Activated CD8-positive, alpha-beta memory T cell treated with anti-CD3 and anti-CD28 coated beads, Interleukin-2, amount 50 U/mL, for 4 hours (primary cell): ENCODE data around the gene ICA1.
A peak's percentile ranks its signal among the peaks of the same experiment; 100 is the strongest.
"Not testable (repeated sequence)": the region's sequence is repeated elsewhere in the genome, so short reads cannot be mapped to it uniquely, and the experiment has no call there.

Experiments
- DNase-seq: peaks from one replicate; pipeline ENCODE4 v3.0.0-alpha.2; 2020

Gene ICA1

DNA sequence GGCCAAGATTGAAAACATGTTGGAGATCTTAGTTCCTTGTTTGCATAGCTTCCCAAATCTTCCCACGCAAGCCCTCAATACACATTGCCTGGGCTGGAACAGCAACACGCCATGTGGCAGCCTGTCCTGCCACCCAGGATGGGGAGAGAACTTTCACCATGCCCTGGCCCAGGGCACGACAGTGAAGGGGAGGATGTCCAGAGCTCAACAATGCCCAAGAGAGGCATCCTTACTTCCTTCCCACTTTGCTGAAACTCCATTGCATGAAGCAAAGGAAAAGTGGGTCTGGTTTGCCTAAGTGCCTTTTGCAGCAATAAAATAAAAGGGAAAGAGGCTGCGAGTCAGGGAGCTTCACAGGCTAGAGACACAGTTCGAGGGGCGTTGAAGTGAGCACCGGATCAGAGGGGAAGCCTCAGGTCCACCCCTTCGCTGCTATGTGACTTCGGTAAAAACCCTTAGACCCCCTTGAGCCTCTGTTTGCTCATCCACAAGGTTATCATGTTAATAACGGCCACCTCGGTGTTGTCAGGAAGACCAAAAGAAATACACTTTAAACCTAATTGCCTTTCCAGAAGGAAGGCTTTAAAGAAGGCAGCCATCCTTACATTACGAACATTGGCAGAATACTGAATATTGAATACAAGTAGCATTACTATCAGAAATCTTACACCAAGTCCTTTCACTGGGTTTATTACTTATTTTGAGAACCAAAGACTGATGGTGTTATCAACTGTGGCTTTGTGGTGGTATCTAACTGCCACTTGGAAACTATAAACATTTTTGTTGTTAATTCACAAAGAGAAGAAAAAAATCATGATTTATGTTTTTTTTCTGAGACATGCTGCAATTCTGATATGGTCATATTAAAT is 133.3 kb downstream of the ICA1 start:
- DNase-seq, result no peak

DNA sequence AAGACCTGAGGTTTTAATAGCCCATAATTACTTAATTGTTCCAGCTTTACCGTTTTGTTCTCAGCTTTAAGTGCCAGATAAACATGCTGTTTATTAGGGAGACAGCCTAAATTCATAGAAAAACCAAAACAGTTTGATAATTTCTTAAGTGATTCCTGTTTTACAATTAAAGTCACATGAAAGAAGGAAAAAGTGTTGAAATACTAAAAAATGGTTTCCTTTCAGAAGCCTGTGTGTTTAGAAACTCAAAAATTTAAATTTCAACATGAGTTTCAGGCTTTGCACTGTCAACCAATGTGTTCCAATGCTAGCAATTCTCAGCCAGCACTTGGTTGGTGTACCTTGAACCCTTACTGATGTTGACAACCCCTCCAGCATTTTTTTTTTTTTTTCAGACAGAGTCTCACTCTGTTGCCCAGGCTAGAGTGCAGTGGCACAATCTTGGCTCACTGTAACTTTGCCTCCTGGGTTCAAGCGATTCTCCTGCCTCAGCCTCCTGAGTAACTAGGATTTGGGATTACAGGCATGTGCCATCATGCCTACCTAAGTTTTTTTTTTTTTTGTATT is 135.3 kb downstream of the ICA1 start:
- DNase-seq, result no peak

GRCh38 chr7:8125680-8126444 is 136.1 kb downstream of the ICA1 start:
- peak; percentile 66 for DNase-seq

- no peak for DNase-seq
Measured at GRCh38 chr7:8121243-8121642, 140.7 kb downstream of the ICA1 start.

GRCh38 chr7:8120390-8121058 is 141.4 kb downstream of the ICA1 start:
- no peak for DNase-seq

DNA sequence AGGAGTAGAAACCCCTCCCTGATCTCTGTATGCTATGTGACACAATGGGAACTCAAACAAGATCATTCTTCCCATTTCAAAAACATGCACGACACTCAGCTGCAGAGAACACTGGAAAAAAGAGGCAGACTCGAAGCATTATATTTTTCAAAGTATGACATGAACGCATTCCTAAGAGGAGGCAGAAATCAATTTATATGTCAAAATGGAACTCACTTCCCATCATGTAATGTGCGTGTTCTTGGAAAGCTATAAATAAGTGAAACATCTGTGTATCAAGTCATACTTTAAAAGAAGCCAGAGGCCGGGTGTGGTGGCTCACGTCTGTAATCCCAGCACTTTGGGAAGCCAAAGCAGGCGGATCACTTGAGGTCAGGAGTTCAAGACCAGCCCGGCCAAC is 142.7 kb downstream of the ICA1 start:
- no peak for DNase-seq

GRCh38 chr7:8117195-8117594 is 144.8 kb downstream of the ICA1 start:
- no peak for DNase-seq

DNA sequence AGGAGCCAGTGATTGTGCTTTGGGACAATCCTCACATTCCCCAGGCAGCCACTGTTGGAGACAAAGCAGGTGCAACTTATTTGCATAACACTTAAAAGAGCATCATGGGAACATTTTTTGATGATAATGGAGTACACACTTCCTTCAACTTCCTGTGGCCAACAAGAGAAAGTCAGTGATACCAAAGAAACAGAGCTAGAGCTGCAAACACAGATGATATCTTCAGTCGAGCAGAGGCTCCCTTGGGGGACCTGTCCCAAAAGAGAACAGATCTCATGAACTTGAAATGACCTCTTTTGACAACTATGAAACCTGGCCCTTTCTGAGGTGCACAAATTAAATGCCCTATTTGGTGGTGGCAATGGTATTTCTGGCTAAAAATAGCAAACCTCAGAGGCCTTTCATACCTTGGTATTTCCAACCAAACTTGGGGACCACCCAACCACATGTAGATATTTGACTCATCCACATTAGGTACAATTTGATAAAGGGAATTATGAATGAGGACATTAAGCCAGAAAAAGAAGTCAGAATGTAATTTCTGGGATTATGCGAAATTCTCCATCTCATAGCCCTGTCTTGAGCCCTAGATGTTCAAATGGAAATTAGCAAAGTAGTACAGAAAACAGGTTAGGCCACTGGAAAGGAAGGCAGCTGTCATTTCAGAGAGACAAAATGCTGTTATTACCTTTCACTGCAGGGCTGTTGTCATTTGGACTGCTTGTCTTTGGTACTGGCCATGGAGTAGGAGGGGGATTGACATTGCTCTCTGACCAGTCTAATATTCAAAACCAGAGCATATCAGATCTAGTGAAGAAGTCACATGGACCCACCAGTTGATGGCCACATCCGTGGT is 146.2 kb downstream of the ICA1 start:
- no peak for DNase-seq

DNA sequence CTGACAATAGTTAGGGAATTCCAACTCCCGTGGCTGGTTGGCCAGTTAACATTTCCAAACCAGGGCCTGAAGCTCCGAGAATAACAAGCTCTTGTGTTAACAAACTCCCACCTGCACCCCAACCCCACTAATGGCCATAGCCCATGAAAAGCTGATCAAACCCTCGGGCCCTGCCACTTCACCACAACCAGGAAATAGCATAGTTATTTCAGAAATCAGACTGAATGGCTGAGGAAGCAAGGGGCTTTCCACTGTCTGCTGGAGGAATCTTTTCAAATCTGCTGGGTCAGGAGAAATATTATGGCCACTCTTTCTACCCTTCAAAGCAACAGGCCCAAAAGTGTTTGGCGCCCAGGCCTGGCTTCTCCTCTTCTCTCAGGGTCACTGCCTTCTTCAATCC is 147.8 kb downstream of the ICA1 start:
- DNase-seq, result no peak

- DNase-seq, result no peak
Measured at GRCh38 chr7:8113184-8113583, 148.8 kb downstream of the ICA1 start.

DNA sequence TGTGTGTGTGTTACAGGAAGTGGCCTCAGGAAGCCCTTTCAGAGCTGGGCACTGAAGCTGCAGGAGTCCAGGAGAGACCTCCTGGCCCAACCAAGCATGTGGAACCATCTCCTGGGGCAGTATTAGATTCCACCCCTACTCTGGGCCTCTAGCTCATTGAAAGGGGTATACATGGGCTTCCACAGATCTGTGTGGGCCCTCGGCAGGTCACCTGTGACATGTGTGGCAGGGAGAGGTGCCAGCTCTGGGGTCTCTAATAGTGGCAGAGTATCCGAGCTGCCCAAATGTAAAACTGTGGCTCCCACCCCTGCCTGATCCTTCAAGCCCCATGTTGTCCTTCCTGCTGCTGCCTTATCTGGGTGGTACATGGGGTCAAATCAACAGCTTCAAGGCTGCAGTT is 149.3 kb downstream of the ICA1 start:
- no peak for DNase-seq

GRCh38 chr7:8111282-8111960 is 150.5 kb downstream of the ICA1 start:
- DNase-seq, result no peak

DNA sequence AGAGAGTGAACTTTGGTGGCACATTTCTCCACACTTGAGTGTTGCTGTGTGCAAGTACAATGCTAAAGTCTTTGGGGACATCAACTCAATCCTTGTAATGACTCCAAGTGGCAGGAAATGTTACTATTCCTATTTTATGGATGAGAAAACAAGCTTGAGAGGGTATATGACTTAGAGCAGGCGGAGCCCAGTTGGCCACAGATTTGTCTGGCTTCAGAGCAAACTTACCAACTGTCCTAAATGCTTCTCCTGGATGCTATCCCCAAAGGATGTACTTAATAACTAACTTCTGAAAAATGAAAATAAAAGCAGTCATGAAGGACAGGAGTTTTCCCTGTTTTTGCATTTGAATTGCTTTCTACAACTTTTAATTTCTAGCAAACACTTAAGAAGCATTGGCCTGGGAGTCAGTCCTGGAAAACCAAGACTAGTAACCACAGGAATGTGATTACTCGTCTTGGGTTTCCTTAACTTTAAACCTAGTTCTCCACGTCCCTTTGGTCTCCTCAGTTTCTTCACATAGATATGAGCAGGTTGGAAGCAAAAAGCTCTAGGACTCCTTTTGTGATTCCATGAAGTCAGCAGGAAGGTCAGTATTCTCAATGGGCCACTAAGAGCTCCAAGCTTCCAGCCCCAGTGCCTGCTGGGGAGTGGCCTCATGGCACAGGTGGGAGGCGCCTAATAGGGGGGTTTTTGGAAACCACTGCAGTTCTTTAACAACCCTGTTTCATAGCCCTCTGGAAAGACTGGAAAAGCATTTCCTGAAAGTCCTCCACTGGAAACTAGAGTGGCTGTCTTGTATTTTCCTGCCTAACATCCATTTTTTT is 152.6 kb downstream of the ICA1 start:
- no peak for DNase-seq

DNA sequence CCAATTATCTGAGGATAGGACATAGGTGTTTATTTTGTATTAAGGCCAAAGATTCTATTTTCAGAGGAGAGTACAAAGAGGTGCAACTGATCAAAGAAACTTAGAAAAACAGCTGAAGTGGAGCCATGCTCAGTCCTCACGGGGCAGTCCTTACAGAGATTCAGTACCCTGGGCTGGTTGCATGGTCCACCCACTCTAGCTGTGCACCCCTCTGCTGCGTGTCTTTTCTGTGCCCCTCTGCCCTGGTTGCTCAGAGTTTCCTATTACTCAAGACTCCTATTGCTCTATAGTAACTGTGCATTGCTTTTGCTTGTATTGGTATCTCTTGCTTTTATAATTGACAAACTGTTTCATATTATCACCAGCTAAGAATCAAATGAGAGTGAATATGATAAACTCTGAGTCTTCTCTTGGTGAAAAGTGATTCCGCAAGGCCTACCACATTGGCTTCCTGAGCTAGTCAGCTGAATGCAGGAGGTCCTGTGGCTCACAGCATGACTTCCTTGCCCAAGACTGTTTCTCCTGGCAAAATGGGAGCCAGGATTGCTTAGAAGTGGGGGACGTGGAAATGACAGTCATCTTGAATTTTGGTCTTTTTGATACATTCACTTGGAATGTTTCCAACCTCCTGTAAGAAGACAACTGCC is 156.4 kb downstream of the ICA1 start:
- DNase-seq, result peak; percentile 31

DNA sequence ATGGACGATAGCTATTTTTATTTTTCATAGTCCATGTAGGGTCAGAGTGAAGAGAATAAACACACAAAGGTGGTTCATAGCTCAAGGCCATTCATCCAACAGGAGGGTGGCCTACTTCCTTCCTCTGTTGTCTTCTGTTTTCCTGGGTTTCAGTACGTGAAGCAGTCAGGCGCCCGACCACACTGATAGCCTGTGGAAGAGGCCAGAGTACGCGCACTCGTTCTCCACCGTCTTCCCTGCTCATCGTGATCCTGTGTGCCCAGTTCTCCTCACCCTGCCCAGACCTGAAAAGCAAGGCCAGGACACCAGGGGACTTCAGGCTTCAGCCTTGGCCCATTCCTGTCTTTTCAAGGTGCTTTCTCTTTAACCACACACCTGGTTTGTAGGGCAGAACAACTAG is 158.7 kb downstream of the ICA1 start:
- no peak for DNase-seq

DNA sequence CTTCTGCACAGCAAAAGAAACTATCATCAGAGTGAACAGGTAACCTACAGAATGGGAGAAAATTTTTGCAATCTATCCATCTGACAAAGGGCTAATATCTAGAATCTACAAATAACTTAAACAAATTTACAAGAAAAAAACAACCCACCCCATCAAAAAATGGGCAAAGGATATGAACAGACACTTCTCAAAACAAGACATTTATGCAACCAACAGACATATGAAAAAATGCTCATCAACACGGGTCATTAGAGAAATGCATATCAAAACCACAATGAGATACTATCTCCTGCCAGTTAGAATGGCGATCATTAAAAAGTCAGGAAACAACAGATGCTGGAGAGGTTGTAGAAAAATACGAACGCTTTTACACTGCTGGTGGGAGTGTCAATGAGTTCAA is 160.7 kb downstream of the ICA1 start:
- not testable (repeated sequence) for DNase-seq

DNA sequence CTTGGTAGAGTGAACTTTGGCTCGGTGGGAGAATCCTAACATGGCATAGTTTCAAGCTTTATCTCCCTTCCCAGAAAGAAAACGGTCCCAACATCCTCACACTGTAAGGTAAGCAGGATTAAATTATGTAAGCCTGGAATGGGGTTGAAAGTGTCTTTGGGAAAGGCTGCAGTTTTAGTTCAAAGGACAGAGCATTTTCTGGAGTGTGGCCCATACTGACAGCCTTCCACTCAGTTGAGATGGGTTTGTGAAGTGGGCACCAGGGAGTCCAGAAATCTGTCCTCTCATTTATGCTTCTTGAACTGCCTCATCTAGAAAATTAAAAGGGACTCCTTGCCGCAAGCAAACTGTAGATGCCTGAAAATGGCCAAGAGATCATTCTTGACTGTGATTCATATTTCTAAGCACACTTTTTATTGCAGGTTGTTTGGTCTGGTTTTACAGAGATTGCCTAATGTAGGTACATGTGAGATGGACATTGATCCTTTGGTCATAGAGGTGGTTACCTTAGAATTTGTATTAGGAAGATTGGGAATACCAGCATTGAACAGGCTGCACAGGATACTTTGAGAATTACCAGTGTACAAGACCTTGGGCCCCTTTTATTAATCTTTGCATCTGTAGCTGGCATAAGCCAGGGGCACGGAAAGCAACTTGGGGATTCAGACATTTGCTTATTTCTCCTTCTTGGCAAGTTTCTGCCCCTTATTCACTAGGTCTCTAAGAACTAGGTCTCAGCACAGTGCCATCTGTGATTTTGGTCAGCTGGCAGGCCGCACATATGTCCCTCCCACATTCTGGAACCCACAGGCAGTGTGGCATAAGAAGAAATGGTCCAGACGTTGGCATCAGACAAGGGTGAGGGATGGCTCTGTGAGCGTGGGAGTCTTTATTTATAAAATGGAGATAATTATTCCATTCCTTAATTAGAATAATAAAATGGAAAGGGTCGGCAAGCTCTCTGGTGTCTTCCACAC is 167.5 kb downstream of the ICA1 start:
- no peak for DNase-seq

DNA sequence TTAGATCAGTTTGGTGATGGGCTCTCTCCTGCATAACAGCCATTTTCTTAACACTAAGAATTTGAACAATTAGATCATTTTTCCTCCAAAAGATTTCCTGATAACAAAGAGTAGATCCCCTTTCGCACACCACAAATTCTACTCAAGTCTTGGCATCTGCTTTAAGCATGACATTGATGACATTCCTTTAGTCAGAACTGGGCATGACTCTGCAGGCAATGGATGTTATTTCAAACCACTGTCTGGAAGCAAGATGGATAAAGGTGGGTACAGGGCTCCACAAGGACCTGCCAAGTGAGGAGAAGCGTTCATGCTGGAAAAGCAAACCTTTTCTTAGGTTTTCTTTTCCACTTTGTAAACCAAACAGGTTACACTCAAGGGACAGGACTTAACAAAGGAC is 169.8 kb downstream of the ICA1 start:
- DNase-seq, result no peak
